ENCODE data around the gene ZC2HC1C.
A peak's percentile ranks its signal among the peaks of the same experiment; 100 is the strongest.

The ZC2HC1C gene

GRCh38 chr14:75069121-75069810 lies at the start of gene ZC2HC1C:
TSS of gene ZC2HC1C (plus strand) at chr14:75069641. CDS start at chr14:75070574, 933 bp downstream.
- DNase-seq = peak; percentile 93

GRCh38 chr14:75022655-75023054 lies 46.8 kb upstream of the ZC2HC1C start:
- DNase-seq = peak; percentile 48

- no peak for DNase-seq
Measured at GRCh38 chr14:75023108-75023507, 46.3 kb upstream of the ZC2HC1C start.

GRCh38 chr14:75025082-75025481 lies 44.4 kb upstream of the ZC2HC1C start:
- DNase-seq = peak; percentile 48

- no peak for DNase-seq
Measured at GRCh38 chr14:75025876-75026275, 43.6 kb upstream of the ZC2HC1C start.

GRCh38 chr14:75030147-75030546 lies 39.3 kb upstream of the ZC2HC1C start:
- no peak for DNase-seq

GRCh38 chr14:75032939-75033338 lies 36.5 kb upstream of the ZC2HC1C start:
- no peak for DNase-seq

GRCh38 chr14:75040507-75040906 lies 28.9 kb upstream of the ZC2HC1C start:
- peak; percentile 67 for DNase-seq

GRCh38 chr14:75040959-75041358 lies 28.5 kb upstream of the ZC2HC1C start:
- no peak for DNase-seq

GRCh38 chr14:75041613-75042012 lies 27.8 kb upstream of the ZC2HC1C start:
- DNase-seq = no peak

- DNase-seq = no peak
Measured at GRCh38 chr14:75042035-75042434, 27.4 kb upstream of the ZC2HC1C start.

GRCh38 chr14:75044322-75044721 lies 25.1 kb upstream of the ZC2HC1C start:
- DNase-seq = no peak

GRCh38 chr14:75044752-75045151 lies 24.7 kb upstream of the ZC2HC1C start:
- peak; percentile 43 for DNase-seq

GRCh38 chr14:75046275-75046674 lies 23.2 kb upstream of the ZC2HC1C start:
- no peak for DNase-seq

- no peak for DNase-seq
Measured at GRCh38 chr14:75046899-75047298, 22.5 kb upstream of the ZC2HC1C start.

GRCh38 chr14:75047506-75047905 lies 21.9 kb upstream of the ZC2HC1C start:
- no peak for DNase-seq

- no peak for DNase-seq
Measured at GRCh38 chr14:75048101-75048500, 21.3 kb upstream of the ZC2HC1C start.

GRCh38 chr14:75049136-75049535 lies 20.3 kb upstream of the ZC2HC1C start:
- DNase-seq = no peak

- no peak for DNase-seq
Measured at GRCh38 chr14:75049731-75050201, 19.7 kb upstream of the ZC2HC1C start.

- DNase-seq = peak; percentile 86
Measured at GRCh38 chr14:75050852-75051555, 18.4 kb upstream of the ZC2HC1C start, which contains the start of gene MLH3. TSS of gene MLH3 (minus strand) at chr14:75051467. CDS start at chr14:75049655, 1,812 bp downstream.

GRCh38 chr14:75051556-75051899 lies 17.9 kb upstream of the ZC2HC1C start:
- DNase-seq = no peak

- DNase-seq = peak; percentile 25
Measured at GRCh38 chr14:75053396-75054291, 15.8 kb upstream of the ZC2HC1C start.

- no peak for DNase-seq
Measured at GRCh38 chr14:75054421-75054820, 15.0 kb upstream of the ZC2HC1C start.
